Ishikawa (cell line): ENCODE data around the gene TSPOAP1.

Experiments used
- CEBPB ChIP-seq: IDR thresholded peaks from 2 replicates; pipeline ENCODE4 v1.6.1; 2012
- CREB1 ChIP-seq: IDR thresholded peaks from 2 replicates; pipeline ENCODE4 v1.6.1; 2012; ENCODE audit warnings: low read depth
- EGR1 ChIP-seq: IDR thresholded peaks from 2 replicates; pipeline ENCODE4 v1.6.1; 2012
- EP300 ChIP-seq: IDR thresholded peaks from 2 replicates; pipeline ENCODE4 v1.6.1; 2012; ENCODE audit warnings: borderline replicate concordance
- FOXM1 ChIP-seq: IDR thresholded peaks from 2 replicates; pipeline ENCODE4 v1.6.1; 2012; ENCODE audit warnings: low read depth, borderline replicate concordance
- NFIC ChIP-seq: IDR thresholded peaks from 2 replicates; pipeline ENCODE4 v1.6.1; 2012
- RAD21 ChIP-seq: IDR thresholded peaks from 2 replicates; pipeline ENCODE4 v1.6.1; 2012; ENCODE audit warnings: low read depth
- TAF1 ChIP-seq: IDR thresholded peaks from 2 replicates; pipeline ENCODE4 v1.6.1; 2012; ENCODE audit warnings: low read depth, mild to moderate bottlenecking
- TCF12 ChIP-seq: IDR thresholded peaks from 2 replicates; pipeline ENCODE4 v1.6.1; 2012; ENCODE audit warnings: low read depth
- TEAD4 ChIP-seq: IDR thresholded peaks from 2 replicates; pipeline ENCODE4 v1.6.1; 2012
- USF1 ChIP-seq: IDR thresholded peaks from 2 replicates; pipeline ENCODE4 v1.6.1; 2012
- YY1 ChIP-seq: IDR thresholded peaks from 2 replicates; pipeline ENCODE4 v1.6.1; 2012; ENCODE audit warnings: low read depth
- ZBTB7A ChIP-seq: IDR thresholded peaks from 2 replicates; pipeline ENCODE4 v1.6.1; 2012; ENCODE audit warnings: low read depth
- TF ChIP-seq, protein P1 (sequence below): IDR thresholded peaks from 2 replicates; pipeline ENCODE4 v1.6.1; 2012
- TF ChIP-seq, protein P2 (sequence below): IDR thresholded peaks from 2 replicates; pipeline ENCODE4 v1.6.1; 2012; ENCODE audit warnings: low read depth, mild to moderate bottlenecking

TSPOAP1 gene

GRCh38 chr17:58265902-58266875 lies 62.4 kb downstream of the TSPOAP1 start:
- TF ChIP-seq TAF1 (no peak), YY1 (no peak), TCF12 (no peak), ZBTB7A (no peak), CEBPB (no peak), TEAD4 (no peak), FOXM1 (no peak), EP300 (no peak)
- TF ChIP-seq, protein P1, sequence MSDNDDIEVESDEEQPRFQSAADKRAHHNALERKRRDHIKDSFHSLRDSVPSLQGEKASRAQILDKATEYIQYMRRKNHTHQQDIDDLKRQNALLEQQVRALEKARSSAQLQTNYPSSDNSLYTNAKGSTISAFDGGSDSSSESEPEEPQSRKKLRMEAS: no peak

- TF ChIP-seq ZBTB7A (no peak), TAF1 (no peak), EP300 (no peak), TEAD4 (no peak), NFIC (no peak), TCF12 (no peak), CEBPB (no peak), RAD21 (no peak), FOXM1 (no peak), EGR1 (no peak), CREB1 (no peak), YY1 (no peak)
- TF ChIP-seq, protein P1: no peak
- TF ChIP-seq, protein P2, sequence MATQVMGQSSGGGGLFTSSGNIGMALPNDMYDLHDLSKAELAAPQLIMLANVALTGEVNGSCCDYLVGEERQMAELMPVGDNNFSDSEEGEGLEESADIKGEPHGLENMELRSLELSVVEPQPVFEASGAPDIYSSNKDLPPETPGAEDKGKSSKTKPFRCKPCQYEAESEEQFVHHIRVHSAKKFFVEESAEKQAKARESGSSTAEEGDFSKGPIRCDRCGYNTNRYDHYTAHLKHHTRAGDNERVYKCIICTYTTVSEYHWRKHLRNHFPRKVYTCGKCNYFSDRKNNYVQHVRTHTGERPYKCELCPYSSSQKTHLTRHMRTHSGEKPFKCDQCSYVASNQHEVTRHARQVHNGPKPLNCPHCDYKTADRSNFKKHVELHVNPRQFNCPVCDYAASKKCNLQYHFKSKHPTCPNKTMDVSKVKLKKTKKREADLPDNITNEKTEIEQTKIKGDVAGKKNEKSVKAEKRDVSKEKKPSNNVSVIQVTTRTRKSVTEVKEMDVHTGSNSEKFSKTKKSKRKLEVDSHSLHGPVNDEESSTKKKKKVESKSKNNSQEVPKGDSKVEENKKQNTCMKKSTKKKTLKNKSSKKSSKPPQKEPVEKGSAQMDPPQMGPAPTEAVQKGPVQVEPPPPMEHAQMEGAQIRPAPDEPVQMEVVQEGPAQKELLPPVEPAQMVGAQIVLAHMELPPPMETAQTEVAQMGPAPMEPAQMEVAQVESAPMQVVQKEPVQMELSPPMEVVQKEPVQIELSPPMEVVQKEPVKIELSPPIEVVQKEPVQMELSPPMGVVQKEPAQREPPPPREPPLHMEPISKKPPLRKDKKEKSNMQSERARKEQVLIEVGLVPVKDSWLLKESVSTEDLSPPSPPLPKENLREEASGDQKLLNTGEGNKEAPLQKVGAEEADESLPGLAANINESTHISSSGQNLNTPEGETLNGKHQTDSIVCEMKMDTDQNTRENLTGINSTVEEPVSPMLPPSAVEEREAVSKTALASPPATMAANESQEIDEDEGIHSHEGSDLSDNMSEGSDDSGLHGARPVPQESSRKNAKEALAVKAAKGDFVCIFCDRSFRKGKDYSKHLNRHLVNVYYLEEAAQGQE: no peak
Observed at GRCh38 chr17:58265271-58265670, 63.3 kb downstream of the TSPOAP1 start.

GRCh38 chr17:58264407-58265103 lies 64.0 kb downstream of the TSPOAP1 start:
- no peak for TF ChIP-seq USF1
- TF ChIP-seq ZBTB7A: no peak
- TF ChIP-seq TAF1: no peak
- no peak for TF ChIP-seq CEBPB
- no peak for TF ChIP-seq EP300
- TF ChIP-seq, protein P2: no peak
- no peak for TF ChIP-seq CREB1
- no peak for TF ChIP-seq YY1
- no peak for TF ChIP-seq TCF12
- no peak for TF ChIP-seq FOXM1
- TF ChIP-seq RAD21: no peak
- TF ChIP-seq TEAD4: no peak
- no peak for TF ChIP-seq EGR1
- TF ChIP-seq, protein P1: no peak
- TF ChIP-seq NFIC: no peak

- no peak for TF ChIP-seq TCF12
- no peak for TF ChIP-seq EGR1
- TF ChIP-seq TEAD4: no peak
- TF ChIP-seq, protein P2: no peak
- no peak for TF ChIP-seq NFIC
- no peak for TF ChIP-seq USF1
- TF ChIP-seq TAF1: no peak
- no peak for TF ChIP-seq EP300
- no peak for TF ChIP-seq YY1
- no peak for TF ChIP-seq ZBTB7A
- TF ChIP-seq CEBPB: no peak
- TF ChIP-seq RAD21: no peak
- TF ChIP-seq, protein P1: no peak
- no peak for TF ChIP-seq CREB1
- no peak for TF ChIP-seq FOXM1
Observed at GRCh38 chr17:58263773-58264172, 64.8 kb downstream of the TSPOAP1 start.
